Kidney epithelial cell (primary cell): ENCODE measurements around the gene SAMD11. TPM values are rescaled to one million over a fixed set of nuclear protein-coding genes. Genes with fewer than 3 reads are reported as not detected.

Source experiments
- DNase-seq: peaks from one replicate; pipeline ENCODE4 v3.0.0-alpha.2; 2010; ENCODE audit warnings: low read depth
- H3K27me3 ChIP-seq: 2 replicates; pipeline ENCODE4 v1.6.0; 2011; ENCODE audit warnings: low read length; ENCODE audit not compliant: control insufficient read depth, insufficient read depth
- H3K36me3 ChIP-seq: 2 replicates; pipeline ENCODE4 v1.5.1; 2011; ENCODE audit warnings: low read length; ENCODE audit not compliant: control insufficient read depth, insufficient read depth
- H3K4me3 ChIP-seq: 2 replicates; pipeline ENCODE4 v1.5.1; 2011; ENCODE audit warnings: low read depth, mild to moderate bottlenecking, control low read depth, low read length
- total RNA-seq: library from RNA; depleted of rRNA; stranded (reverse); fragments of >200 nt; gene quantifications from 2 replicates; pipeline ENCODE4 v1.2.3, GENCODE V29; 2015
- TF ChIP-seq, protein P1 (sequence below): IDR thresholded peaks from 2 replicates; pipeline ENCODE4 v1.5.1; 2011; ENCODE audit warnings: mild to moderate bottlenecking, moderate library complexity, low read length, control low read depth, inconsistent platforms; ENCODE audit not compliant: insufficient read depth, poor library complexity, severe bottlenecking

Gene SAMD11
- total RNA-seq, 1 donor from 2014 or later = 2.3 TPM

DNA sequence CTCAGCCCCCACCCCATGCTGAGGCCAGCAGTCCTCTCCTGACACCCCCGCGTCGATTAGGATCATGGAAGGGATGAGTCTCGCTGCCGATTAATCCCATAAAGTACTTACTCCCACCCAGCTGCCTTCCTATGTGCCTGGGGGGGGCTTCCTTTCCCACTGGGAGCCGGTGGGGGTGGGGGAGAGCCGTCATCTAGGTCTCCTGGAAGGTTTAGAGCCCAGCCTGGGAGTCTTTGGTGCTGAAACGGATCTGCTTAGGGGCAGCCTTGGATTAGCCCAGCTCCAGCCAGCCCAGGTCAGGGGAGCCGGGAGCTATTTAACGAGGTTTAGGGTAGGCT, 9.8 kb downstream of the SAMD11 start:
- H3K4me3 ChIP-seq = no peak overlapping the region
- no peak for DNase-seq
- peaks cover 77% of the 10 kb centered on the region for H3K27me3 ChIP-seq
- TF ChIP-seq, protein P1, sequence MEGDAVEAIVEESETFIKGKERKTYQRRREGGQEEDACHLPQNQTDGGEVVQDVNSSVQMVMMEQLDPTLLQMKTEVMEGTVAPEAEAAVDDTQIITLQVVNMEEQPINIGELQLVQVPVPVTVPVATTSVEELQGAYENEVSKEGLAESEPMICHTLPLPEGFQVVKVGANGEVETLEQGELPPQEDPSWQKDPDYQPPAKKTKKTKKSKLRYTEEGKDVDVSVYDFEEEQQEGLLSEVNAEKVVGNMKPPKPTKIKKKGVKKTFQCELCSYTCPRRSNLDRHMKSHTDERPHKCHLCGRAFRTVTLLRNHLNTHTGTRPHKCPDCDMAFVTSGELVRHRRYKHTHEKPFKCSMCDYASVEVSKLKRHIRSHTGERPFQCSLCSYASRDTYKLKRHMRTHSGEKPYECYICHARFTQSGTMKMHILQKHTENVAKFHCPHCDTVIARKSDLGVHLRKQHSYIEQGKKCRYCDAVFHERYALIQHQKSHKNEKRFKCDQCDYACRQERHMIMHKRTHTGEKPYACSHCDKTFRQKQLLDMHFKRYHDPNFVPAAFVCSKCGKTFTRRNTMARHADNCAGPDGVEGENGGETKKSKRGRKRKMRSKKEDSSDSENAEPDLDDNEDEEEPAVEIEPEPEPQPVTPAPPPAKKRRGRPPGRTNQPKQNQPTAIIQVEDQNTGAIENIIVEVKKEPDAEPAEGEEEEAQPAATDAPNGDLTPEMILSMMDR = no peak
- no peaks in the 10 kb centered on the region for H3K36me3 ChIP-seq

DNA sequence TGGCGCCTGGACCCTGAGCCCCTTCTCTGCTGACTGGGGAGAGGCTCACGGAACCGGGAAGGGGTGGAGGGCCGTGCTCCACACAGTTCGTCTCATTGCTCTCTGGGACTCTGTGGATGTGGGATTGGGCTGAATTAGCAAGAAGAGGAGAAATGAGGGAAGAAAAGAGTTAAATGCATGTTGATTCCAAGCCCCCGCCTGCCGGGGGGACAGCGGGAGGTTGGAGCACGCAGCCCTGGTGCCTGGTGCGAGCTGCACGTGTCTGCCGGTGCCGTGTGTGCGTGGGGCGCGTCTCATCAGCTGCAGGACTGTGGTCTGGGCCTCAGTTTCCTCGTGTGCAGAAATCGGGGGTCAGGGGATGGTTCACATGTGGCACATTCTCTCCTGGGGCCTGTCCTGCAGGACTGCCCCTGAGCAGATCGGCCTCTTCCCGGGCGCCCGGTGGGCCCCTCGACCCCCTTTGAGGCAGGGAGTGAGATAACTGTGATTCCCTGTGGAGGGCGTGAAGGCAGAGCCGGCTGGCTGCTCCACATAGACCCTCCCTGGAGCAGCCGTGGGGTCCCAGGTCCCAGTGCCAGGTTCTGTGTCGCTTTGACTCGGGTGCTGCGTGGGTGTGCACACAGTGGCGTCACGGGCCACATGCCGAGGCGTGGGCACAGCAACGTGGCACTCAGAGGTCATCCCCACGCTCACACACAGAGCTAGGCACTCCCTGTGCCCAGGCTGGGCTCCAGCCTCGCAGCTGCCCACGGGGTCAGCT, 11.4 kb downstream of the SAMD11 start:
- TF ChIP-seq, protein P1 = no peak
- Histone ChIP-seq H3K27me3 (peaks cover 74% of the 10 kb centered on the region), H3K36me3 (no peaks in the 10 kb centered on the region), H3K4me3 (no peak overlapping the region)
- DNase-seq = no peak

DNA sequence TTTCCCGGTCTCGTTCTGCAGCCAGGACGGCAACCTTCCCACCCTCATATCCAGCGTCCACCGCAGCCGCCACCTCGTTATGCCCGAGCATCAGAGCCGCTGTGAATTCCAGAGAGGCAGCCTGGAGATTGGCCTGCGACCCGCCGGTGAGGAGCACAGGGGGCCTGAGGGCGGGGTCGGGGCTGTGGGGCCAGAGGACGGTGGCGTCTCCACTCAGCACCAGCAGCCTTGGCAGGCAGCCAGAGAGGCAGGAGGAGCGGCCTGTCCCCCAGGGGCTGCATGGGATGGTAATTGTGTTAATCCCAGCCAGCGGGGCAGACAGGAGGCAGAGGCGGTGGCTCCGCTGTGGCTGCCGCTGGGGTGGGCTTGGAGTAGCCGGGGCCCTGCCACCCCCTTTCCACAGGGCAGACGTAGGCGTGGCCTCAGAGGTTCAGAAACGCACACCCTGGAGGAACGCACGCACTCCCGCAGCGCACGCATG, 12.1 kb downstream of the SAMD11 start:
- H3K4me3 ChIP-seq = no peak overlapping the region
- H3K36me3 ChIP-seq = no peaks in the 10 kb centered on the region
- no peak for DNase-seq
- TF ChIP-seq, protein P1 = no peak
- H3K27me3 ChIP-seq = peaks cover 68% of the 10 kb centered on the region

DNA sequence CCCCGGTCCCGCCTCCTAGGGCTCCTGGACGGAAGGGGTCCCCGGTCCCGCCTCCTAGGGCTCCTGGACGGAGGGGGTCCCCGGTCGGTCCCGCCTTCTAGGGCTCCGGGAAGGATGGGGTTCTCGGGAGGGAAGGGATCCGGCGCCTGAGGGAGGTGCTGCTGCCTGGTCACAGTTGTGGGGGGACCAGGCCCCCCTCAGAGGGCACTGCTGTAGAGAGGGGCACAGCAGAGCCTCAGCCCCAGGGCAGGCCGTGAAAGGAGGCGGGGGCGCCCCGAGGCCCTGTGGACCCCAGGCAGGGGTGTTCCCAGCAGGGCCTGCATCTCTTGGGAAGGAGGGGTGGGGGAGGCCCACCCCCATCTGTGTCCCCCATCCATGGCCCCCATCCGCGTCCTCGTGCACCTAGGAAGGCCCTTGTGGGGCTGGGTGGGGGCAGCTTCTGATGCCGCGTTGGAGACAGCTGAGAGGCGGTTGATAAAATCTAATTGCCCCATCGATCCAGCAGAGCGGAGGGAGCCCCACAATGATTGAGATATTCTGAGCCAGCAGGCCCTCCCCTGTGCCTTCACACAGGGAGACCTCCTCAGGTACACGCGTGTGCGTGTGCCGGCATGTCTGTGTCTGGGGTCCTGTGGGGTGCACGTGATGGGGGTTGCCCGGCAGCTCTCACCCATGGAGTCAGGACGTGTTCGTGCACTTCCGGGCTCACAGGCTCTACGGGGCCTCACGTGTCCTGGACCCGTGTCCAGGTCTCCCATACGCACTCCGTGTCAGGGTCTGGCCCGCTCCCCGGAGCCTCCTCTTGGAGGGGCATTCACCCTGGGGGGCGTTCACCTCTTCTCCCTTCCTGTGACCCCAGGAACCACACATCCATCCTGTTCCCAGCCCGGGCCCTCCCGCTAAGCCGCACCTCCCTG, 12.9 kb downstream of the SAMD11 start:
- no peaks in the 10 kb centered on the region for H3K36me3 ChIP-seq

DNA sequence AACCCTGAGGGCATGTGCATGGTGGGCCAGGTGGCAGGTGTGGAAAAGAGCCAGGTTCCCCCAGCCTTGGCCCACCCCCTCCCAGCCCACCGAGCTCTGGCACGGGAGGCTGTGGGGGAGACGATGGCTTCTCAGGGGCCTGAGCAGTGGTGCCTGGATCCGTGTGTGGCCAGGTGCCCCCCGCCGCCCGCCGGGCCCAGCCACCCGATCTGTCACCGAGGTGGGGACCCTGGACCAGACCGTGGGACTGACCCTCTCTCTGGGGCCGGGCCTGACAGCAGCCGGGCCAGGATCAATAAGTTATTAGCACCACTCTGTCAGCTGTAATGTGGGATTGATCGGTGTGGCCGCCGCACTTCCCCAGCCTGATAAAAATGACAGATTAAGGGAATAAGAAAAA, 13.8 kb downstream of the SAMD11 start:
- Histone ChIP-seq H3K27me3 (peaks cover 56% of the 10 kb centered on the region), H3K36me3 (no peaks in the 10 kb centered on the region), H3K4me3 (no peak overlapping the region)
- DNase-seq = no peak
- TF ChIP-seq, protein P1 = no peak

More for the DNA sequence above, 12.9 kb downstream of the SAMD11 start:
- Histone ChIP-seq H3K4me3 (no peak overlapping the region), H3K27me3 (peaks cover 60% of the 10 kb centered on the region)
- TF ChIP-seq, protein P1 = no peak
- DNase-seq = no peak
